GM19452 (cell line): Measurements from ENCODE around the gene TCF19.

Experiments used
- ATAC-seq: cut with Tn5 transposase; IDR thresholded peaks from one replicate; pipeline ENCODE4 v1.9.1; 2021; ENCODE audit not compliant: unreplicated experiment

Gene TCF19

GRCh38 chr6:31128093-31128676, 30.2 kb upstream of the TCF19 start:
- no peak for ATAC-seq

GRCh38 chr6:31129130-31129529, 29.3 kb upstream of the TCF19 start:
- no peak for ATAC-seq

GRCh38 chr6:31130751-31131150, 27.6 kb upstream of the TCF19 start:
- no peak for ATAC-seq

- ATAC-seq, result no peak
These were observed 26.8 kb upstream of the TCF19 start for GRCh38 chr6:31131595-31131994.

- no peak for ATAC-seq
These were observed 25.6 kb upstream of the TCF19 start for GRCh38 chr6:31132806-31133205.

- no peak for ATAC-seq
These were observed 22.7 kb upstream of the TCF19 start for GRCh38 chr6:31135710-31136109.

- ATAC-seq, result no peak
These were observed 19.4 kb upstream of the TCF19 start, which contains the start of gene PSORS1C2 for GRCh38 chr6:31138982-31139381. TSS of gene PSORS1C2 (minus strand) at chr6:31139066. CDS start at chr6:31139026, 40 bp downstream.

GRCh38 chr6:31139599-31139998, 18.8 kb upstream of the TCF19 start:
- ATAC-seq, result no peak

GRCh38 chr6:31140643-31141042, 17.7 kb upstream of the TCF19 start:
- ATAC-seq, result no peak

- ATAC-seq, result no peak
These were observed 16.0 kb upstream of the TCF19 start for GRCh38 chr6:31142361-31142761.

- ATAC-seq, result no peak
These were observed 15.2 kb upstream of the TCF19 start for GRCh38 chr6:31143148-31143547.

GRCh38 chr6:31144296-31144969, 14.0 kb upstream of the TCF19 start:
- ATAC-seq, result no peak

GRCh38 chr6:31144970-31145340, 13.4 kb upstream of the TCF19 start:
- no peak for ATAC-seq

GRCh38 chr6:31145386-31145785, 13.0 kb upstream of the TCF19 start:
- ATAC-seq, result no peak

- no peak for ATAC-seq
These were observed 8.5 kb upstream of the TCF19 start for GRCh38 chr6:31149827-31150447.

GRCh38 chr6:31152781-31153180, 5.6 kb upstream of the TCF19 start:
- ATAC-seq, result no peak

GRCh38 chr6:31154436-31154835, 4.0 kb upstream of the TCF19 start:
- no peak for ATAC-seq

- no peak for ATAC-seq
These were observed 1.7 kb upstream of the TCF19 start for GRCh38 chr6:31156641-31157040.

- no peak for ATAC-seq
These were observed 763 bp upstream of the TCF19 start, which contains the start of gene CCHCR1 for GRCh38 chr6:31157513-31158139. TSS of gene CCHCR1 (minus strand) at chr6:31157802. CDS start at chr6:31157600, 202 bp downstream.

- ATAC-seq, result no peak
These were observed 770 bp downstream of the TCF19 start for GRCh38 chr6:31158863-31159855.
